NB4 (cell line): ENCODE data around the gene DOCK7.
"Not testable (repeated sequence)": the region's sequence is repeated elsewhere in the genome, so short reads cannot be mapped to it uniquely, and the experiment has no call there.

Experiments
- POLR2A ChIP-seq: IDR thresholded peaks from 2 replicates; pipeline ENCODE4 v1.6.1; 2011; ENCODE audit warnings: mild to moderate bottlenecking; ENCODE audit not compliant: insufficient read length; ENCODE audit errors: extremely low read depth
- TF ChIP-seq, protein P1 (sequence below): IDR thresholded peaks from one replicate; pipeline ENCODE4 v1.5.1; 2012; ENCODE audit warnings: low read depth, low read length

GRCh38 chr1:62567182-62567581, 121.0 kb downstream of the DOCK7 start:
- TF ChIP-seq, protein P1, sequence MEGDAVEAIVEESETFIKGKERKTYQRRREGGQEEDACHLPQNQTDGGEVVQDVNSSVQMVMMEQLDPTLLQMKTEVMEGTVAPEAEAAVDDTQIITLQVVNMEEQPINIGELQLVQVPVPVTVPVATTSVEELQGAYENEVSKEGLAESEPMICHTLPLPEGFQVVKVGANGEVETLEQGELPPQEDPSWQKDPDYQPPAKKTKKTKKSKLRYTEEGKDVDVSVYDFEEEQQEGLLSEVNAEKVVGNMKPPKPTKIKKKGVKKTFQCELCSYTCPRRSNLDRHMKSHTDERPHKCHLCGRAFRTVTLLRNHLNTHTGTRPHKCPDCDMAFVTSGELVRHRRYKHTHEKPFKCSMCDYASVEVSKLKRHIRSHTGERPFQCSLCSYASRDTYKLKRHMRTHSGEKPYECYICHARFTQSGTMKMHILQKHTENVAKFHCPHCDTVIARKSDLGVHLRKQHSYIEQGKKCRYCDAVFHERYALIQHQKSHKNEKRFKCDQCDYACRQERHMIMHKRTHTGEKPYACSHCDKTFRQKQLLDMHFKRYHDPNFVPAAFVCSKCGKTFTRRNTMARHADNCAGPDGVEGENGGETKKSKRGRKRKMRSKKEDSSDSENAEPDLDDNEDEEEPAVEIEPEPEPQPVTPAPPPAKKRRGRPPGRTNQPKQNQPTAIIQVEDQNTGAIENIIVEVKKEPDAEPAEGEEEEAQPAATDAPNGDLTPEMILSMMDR, result not testable (repeated sequence)
- TF ChIP-seq POLR2A, result not testable (repeated sequence)
